ENCODE measurements around the gene PINLYP.

DNA sequence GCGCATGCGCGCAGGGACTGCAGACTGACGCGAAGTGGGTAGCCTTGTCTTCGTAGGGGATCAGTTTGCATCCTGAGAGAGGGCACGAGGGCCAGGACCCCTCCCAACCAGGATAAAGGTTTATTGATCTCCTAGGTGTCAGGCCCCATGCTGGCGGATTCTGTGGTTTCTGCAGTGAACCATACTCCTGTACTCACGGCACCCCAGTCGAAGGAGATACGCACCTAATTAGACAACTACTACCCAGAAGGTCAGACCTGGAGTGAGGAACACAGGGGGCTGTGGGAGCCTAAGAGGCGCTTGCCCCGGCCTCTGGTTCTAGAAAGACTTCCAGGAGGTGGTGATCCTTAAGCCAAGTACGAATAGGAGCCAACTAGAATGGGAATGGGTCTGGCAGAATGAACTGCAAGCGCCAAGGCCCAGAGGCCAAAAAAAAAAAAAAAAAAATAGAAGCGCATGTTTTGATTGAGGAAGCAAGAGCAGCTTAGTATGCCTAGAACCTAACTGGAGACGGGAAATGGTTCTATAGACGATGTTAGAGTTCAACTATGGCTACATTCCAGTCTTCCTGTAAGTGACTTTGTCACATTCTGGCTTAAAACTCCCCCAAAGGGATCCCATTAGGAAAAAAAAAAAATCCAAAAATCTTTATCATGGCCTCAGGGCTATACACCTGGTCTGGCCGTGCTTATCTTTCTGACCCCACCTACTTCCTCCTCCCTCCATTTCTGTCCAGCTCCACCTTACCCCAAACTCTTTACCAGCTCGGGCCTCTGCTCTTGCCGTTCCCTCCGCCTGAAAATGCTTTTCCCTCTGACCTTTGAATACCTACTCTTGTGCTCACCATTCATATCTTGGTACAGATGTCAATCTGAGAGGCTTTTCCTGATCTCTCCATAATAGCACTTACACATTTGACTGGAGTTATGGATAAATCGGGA, 44.7 kb downstream of the PINLYP start:
- TF ChIP-seq CTCF (IDR thresholded peaks at IDR 0.05) (no peak), EP300 (IDR thresholded peaks at IDR 0.05) (no peak)

All from esophagus muscularis mucosa (tissue), 3 donors.